PC-9 (cell line): Measurements from ENCODE around the gene CLSTN1.

ENCODE experiments used
- CTCF ChIP-seq: fragments of 200-600 bp; sonication (generic); conservative IDR thresholded peaks from 2 replicates; pipeline ENCODE4 v1.6.1; 2017; ENCODE audit warnings: mixed run types, antibody characterized with exemption, mild to moderate bottlenecking, moderate library complexity
- EZH2 ChIP-seq: fragments of 200-600 bp; sonication (generic); IDR thresholded peaks from 2 replicates; pipeline ENCODE4 v1.8.0; 2017; ENCODE audit warnings: antibody characterized with exemption, low read depth

GRCh38 chr1:9720785-9721605 lies 102.8 kb downstream of the CLSTN1 start:
- TF ChIP-seq CTCF (no peak), EZH2 (no peak)
